OCI-LY1 (cell line): ENCODE results near the gene PNKP.

ENCODE experiments used
- H2AFZ ChIP-seq: fragments of 200-600 bp; sonication (generic), shearing (Covaris generic); 2 replicates; pipeline ENCODE4 v1.6.0; 2014; ENCODE audit warnings: antibody characterized with exemption, mild to moderate bottlenecking, low read length
- H3F3A ChIP-seq: fragments of 200-600 bp; sonication (generic), shearing (Covaris generic); 2 replicates; pipeline ENCODE4 v1.6.0; 2014; ENCODE audit warnings: mild to moderate bottlenecking, antibody characterized with exemption, low read length, moderate library complexity; ENCODE audit not compliant: insufficient read depth
- H3K27ac ChIP-seq: fragments of 200-600 bp; sonication (generic); 2 replicates; pipeline ENCODE4 v1.5.1; 2014; ENCODE audit warnings: low read length, mixed run types, mild to moderate bottlenecking, low read depth; ENCODE audit not compliant: poor library complexity, severe bottlenecking
- H3K27me3 ChIP-seq: fragments of 200-600 bp; sonication (generic); 2 replicates; pipeline ENCODE4 v1.6.0; 2014; ENCODE audit warnings: antibody characterized with exemption, mild to moderate bottlenecking, low read length, moderate library complexity; ENCODE audit not compliant: insufficient read depth
- H3K36me3 ChIP-seq: fragments of 200-600 bp; sonication (generic); 2 replicates; pipeline ENCODE4 v1.6.1; 2014; ENCODE audit warnings: mild to moderate bottlenecking, antibody characterized with exemption, low read length, moderate library complexity, mixed read lengths; ENCODE audit not compliant: insufficient read depth
- H3K4me1 ChIP-seq: fragments of 200-600 bp; sonication (generic); 2 replicates; pipeline ENCODE4 v1.5.1; 2014; ENCODE audit warnings: mild to moderate bottlenecking, low read length, moderate library complexity; ENCODE audit not compliant: insufficient read depth, severe bottlenecking
- H3K4me2 ChIP-seq: fragments of 200-600 bp; sonication (generic), shearing (Covaris generic); 2 replicates; pipeline ENCODE4 v1.6.1; 2014; ENCODE audit warnings: low read length
- H3K4me3 ChIP-seq: fragments of 200-600 bp; sonication (generic); 2 replicates; pipeline ENCODE4 v1.5.1; 2014; ENCODE audit warnings: low read length, low read depth, mild to moderate bottlenecking, mixed read lengths; ENCODE audit not compliant: poor library complexity, severe bottlenecking
- H3K79me2 ChIP-seq: fragments of 200-600 bp; shearing (Covaris generic); 2 replicates; pipeline ENCODE4 v1.6.1; 2016; ENCODE audit warnings: mixed run types, low read length, mixed read lengths; ENCODE audit not compliant: insufficient read depth
- H3K9ac ChIP-seq: fragments of 200-600 bp; sonication (generic), shearing (Covaris generic); 2 replicates; pipeline ENCODE4 v1.6.1; 2014; ENCODE audit warnings: mild to moderate bottlenecking, low read length, mixed read lengths
- H3K9me2 ChIP-seq: fragments of 200-600 bp; sonication (generic), shearing (Covaris generic); 2 replicates; pipeline ENCODE4 v1.6.1; 2014; ENCODE audit warnings: low read depth, mild to moderate bottlenecking, low read length, mixed read lengths
- H3K9me3 ChIP-seq: fragments of 200-600 bp; shearing (Covaris generic); 2 replicates; pipeline ENCODE4 v1.6.1; 2014; ENCODE audit warnings: low read length, mixed read lengths
- H4K20me1 ChIP-seq: fragments of 200-600 bp; sonication (generic), shearing (Covaris generic); 2 replicates; pipeline ENCODE4 v1.6.0; 2016; ENCODE audit warnings: mild to moderate bottlenecking, low read length; ENCODE audit not compliant: insufficient read depth
- CTCF ChIP-seq: fragments of 200-600 bp; sonication (generic), shearing (Covaris generic); IDR thresholded peaks from 2 replicates; pipeline ENCODE4 v1.5.1; 2017; ENCODE audit warnings: mild to moderate bottlenecking, antibody characterized with exemption, low read length, moderate library complexity, mixed read lengths
- EZH2 ChIP-seq: fragments of 200-600 bp; sonication (generic), shearing (Covaris generic); IDR thresholded peaks from 2 replicates; pipeline ENCODE4 v1.8.0; 2017; ENCODE audit warnings: borderline replicate concordance, mixed run types, mild to moderate bottlenecking, antibody characterized with exemption, low read length, moderate library complexity, mixed read lengths

Gene PNKP

GRCh38 chr19:49850221-49850486, 17.2 kb downstream of the PNKP start:
- Histone ChIP-seq H3K9me2 (no peaks in the 10 kb centered on the region), H3K4me1 (peaks cover 41% of the 10 kb centered on the region), H3K4me2 (peak overlapping the region; percentile 74), H3K4me3 (peak overlapping the region; percentile 81), H3K27me3 (no peaks in the 10 kb centered on the region), H2AFZ (no peak overlapping the region), H3K36me3 (peaks cover 10% of the 10 kb centered on the region; the same call in 1 of the 2 replicates), H3K9me3 (0 out of 2 replicates have a peak, but pooled peaks cover 3% of the 10 kb centered on the region), H3K9ac (peak overlapping the region; percentile 76; the same call in 1 of the 2 replicates), H3K79me2 (peaks cover 25% of the 10 kb centered on the region), H3K27ac (peak overlapping the region; percentile 92), H4K20me1 (no peaks in the 10 kb centered on the region), H3F3A (no peaks in the 10 kb centered on the region)
- TF ChIP-seq EZH2 (no peak), CTCF (no peak)

- peak overlapping the region; percentile 74 for H3K4me2 ChIP-seq
- peaks cover 6% of the 10 kb centered on the region; the same call in 1 of the 2 replicates for H3K36me3 ChIP-seq
- H3K79me2 ChIP-seq, result peaks cover 25% of the 10 kb centered on the region
- H3K9me3 ChIP-seq, result 0 out of 2 replicates have a peak, but pooled peaks cover 3% of the 10 kb centered on the region
- H3K4me3 ChIP-seq, result peak overlapping the region; percentile 81
- H3F3A ChIP-seq, result no peaks in the 10 kb centered on the region
- H3K9me2 ChIP-seq, result no peaks in the 10 kb centered on the region
- peaks cover 45% of the 10 kb centered on the region for H3K4me1 ChIP-seq
- peak overlapping the region; percentile 92 for H3K27ac ChIP-seq
- no peak overlapping the region for H2AFZ ChIP-seq
- no peak for TF ChIP-seq CTCF
- TF ChIP-seq EZH2, result no peak
- peak overlapping the region; percentile 76; the same call in 1 of the 2 replicates for H3K9ac ChIP-seq
- H3K27me3 ChIP-seq, result no peaks in the 10 kb centered on the region
- no peaks in the 10 kb centered on the region for H4K20me1 ChIP-seq
Measured at GRCh38 chr19:49849433-49850220, 17.7 kb downstream of the PNKP start.

- no peaks in the 10 kb centered on the region for H3K36me3 ChIP-seq
- H3K27me3 ChIP-seq, result no peaks in the 10 kb centered on the region
- H3K79me2 ChIP-seq, result peaks cover 23% of the 10 kb centered on the region
- H3K9me2 ChIP-seq, result no peaks in the 10 kb centered on the region
- no peak for TF ChIP-seq CTCF
- no peak overlapping the region for H3K4me2 ChIP-seq
- H3K9me3 ChIP-seq, result 0 out of 2 replicates have a peak, but pooled peaks cover 3% of the 10 kb centered on the region
- H3K9ac ChIP-seq, result no peak overlapping the region
- H3F3A ChIP-seq, result no peaks in the 10 kb centered on the region
- no peak overlapping the region for H3K4me3 ChIP-seq
- peak overlapping the region; percentile 32 for H3K27ac ChIP-seq
- H2AFZ ChIP-seq, result no peak overlapping the region
- H4K20me1 ChIP-seq, result no peaks in the 10 kb centered on the region
- peaks cover 46% of the 10 kb centered on the region for H3K4me1 ChIP-seq
Measured at GRCh38 chr19:49848938-49849337, 18.4 kb downstream of the PNKP start.
